GM18861 (cell line): Measurements from ENCODE around the gene TUBB1.
A peak's percentile ranks its signal among the peaks of the same experiment; 100 is the strongest.

Experiments used
- ATAC-seq: cut with Tn5 transposase; IDR thresholded peaks from one replicate; pipeline ENCODE4 v1.9.1; 2021; ENCODE audit not compliant: unreplicated experiment

Gene TUBB1

DNA sequence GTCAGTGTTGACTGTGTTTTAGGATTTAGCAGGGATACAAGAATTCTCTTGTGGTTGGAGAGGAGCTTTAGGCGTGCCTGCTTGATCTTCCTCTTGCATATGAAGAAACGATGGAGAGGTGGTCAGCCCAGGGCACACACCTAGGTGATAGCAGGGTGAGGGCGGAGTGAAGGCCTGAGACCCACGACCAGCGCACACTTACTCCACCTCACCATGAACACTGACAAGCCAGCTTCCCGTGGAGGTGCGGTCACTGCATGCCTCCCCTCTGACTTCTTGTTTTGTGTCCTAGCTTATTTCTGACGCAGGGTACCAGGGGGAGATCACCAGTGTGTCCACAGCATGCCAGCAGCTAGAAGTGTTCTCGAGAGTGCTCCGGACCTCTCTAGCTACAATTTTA lies 30.0 kb upstream of the TUBB1 start:
- ATAC-seq = no peak

DNA sequence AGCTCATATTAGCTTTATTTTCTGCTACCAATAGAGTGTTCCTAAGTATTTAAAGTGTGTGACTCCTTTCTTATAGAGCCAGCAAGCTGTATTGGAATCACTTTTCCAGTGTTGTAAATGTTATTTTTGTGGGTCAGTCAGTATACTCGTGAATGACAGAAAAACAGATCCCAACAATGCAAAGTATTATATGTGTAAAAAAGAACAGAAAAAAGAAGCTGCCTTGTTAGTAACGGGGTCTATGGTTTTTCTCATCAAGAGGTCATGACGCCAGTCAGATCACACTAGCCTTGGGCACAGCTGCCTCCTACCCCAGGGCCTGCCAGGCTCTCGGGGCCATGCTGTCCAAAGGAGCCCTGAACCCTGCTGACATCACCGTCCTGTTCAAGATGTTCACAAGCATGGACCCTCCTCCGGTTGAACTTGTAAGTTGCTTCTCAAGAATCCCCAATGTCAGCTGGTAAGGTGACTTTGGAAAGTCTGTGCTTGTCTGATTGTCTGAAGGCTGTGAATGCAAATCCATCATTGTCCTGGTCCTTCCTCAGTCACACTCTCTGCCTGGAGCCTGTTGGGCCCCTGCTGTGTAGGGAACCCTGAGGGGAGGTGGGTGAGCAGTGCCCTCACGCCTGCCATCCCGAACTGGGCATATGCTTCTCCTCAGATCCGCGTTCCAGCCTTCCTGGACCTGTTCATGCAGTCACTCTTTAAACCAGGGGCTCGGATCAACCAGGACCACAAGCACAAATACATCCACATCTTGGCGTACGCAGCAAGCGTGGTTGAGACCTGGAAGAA lies 28.4 kb upstream of the TUBB1 start:
- no peak for ATAC-seq

DNA sequence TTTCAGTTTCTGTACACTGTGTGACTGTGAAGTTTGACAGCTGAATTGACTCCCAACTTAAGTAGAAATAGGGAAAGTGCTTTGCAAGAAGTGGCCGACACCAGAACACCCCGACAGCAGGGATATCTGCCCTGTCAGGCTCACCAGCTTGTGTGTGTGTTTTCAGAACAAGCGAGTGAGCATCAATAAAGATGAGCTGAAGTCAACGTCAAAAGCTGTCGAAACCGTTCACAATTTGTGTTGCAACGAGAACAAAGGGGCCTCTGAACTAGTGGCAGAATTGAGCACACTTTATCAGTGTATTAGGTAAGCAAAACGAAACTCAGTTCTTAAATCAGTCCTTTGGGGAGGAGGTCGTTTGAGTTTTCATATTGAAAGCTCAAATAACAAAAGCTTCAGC lies 27.5 kb upstream of the TUBB1 start:
- no peak for ATAC-seq

DNA sequence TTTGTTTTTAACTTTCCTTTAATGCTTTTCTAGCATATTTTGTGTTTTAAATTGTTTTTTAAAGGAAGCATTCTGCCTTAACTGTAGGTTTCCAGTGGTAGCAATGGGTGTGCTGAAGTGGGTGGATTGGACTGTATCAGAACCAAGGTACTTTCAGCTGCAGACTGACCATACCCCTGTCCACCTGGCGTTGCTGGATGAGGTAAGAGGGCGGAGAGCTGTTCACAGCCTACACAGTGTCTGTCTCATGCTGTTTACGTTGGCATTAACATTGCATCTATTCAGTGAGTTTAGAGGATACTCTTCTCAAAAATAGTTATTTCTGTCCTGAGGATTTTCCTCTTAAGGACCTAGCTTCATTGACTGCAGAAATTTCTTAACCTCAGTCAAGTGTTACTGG lies 26.3 kb upstream of the TUBB1 start:
- no peak for ATAC-seq

DNA sequence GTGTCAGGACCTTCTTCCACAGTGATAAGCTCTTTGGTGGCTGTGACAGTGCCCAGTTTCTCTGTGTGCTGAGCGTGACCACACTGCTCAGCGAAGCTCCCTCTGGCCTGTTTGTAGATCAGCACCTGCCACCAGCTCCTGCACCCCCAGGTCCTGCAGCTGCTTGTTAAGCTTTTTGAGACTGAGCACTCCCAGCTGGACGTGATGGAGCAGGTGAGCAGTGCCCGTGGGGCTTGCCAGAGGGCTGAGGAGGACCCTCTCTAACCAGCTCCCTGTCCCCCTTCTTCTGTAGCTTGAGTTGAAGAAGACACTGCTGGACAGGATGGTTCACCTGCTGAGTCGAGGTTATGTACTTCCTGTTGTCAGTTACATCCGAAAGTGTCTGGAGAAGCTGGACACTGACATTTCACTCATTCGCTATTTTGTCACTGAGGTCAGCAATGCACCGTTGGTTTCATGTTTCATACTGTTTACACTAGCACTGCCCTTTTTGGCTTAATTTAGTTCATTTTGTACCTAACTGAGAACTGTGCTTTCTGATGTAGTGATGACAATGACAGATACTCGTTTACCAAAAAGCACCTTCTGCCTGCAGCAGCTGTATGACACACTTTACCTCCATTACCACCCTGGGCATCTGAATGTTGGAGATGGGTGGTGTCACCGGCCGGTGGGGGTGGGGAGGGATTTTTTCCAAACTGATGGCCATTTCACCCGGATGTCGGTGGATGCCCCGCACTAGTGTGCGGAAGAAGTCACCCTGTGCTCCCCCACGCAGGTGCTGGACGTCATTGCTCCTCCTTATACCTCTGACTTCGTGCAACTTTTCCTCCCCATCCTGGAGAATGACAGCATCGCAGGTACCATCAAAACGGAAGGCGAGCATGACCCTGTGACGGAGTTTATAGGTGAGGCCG lies 25.6 kb upstream of the TUBB1 start:
- peak; percentile 53 for ATAC-seq

DNA sequence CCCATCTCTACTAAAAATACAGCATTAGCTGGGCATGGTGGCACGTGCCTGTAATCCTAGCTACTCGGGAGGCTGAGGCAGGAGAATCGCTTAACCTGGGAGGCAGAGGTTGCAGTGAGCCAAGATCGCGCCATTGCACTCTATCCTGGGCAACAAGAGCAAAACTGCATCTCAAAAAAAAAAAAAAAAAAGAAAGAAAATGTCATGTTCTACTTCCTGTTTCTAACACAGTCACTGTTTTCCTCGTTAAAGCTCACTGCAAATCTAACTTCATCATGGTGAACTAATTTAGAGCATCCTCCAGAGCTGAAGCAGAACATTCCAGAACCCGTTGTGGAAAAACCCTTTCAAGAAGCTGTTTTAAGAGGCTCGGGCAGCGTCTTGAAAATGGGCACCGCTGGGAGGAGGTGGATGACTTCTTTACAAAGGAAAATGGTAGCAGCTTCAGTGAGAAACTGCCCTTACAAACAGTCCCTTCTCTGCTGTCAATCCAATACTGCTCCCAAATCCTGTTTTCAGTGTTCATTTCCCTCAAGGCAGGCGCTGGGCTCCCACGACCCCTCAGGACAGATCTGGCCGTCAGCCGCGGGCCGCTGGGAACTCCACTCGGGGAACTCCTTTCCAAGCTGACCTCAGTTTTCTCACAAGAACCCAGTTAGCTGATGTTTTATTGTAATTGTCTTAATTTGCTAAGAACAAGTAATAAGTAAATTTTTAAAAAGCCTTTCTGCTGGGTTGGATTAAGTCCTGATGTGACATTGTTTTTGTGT lies 24.7 kb upstream of the TUBB1 start:
- ATAC-seq = no peak

DNA sequence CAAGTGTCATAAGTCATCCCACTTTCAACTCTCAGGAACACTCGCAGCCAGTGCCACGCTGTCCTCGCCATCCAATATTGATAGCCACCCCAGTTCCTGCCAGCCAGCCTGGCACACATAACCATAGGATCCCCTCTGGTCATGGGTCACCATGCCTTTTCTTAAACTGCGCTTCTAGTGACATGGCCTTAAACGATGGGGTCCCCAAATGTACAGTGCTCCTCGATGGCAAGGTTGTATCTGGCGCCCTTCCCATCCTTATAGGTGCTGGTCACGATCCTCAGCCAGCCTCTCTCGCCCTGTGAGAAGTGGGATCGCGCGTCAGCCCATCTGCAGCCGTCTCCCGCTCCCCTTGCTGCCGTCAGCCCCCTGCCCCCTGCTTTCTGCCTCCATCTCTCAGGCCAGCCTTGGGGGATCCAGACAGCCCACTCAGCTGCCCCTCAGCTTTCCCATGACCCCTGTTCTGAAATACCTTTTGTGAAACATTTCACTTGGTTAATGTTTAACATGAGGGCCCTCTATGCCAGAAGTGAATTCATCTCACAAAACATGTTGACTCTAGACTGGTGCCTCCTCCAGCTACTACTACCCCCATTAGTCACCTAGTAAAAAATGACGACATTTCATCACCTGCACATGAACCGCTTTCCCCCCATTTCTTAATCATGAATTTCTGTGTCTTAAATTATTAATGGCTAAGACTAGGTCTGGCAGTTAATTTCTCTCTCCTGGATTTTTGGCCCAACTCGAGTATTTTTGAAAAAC lies 23.6 kb upstream of the TUBB1 start:
- ATAC-seq = no peak

DNA sequence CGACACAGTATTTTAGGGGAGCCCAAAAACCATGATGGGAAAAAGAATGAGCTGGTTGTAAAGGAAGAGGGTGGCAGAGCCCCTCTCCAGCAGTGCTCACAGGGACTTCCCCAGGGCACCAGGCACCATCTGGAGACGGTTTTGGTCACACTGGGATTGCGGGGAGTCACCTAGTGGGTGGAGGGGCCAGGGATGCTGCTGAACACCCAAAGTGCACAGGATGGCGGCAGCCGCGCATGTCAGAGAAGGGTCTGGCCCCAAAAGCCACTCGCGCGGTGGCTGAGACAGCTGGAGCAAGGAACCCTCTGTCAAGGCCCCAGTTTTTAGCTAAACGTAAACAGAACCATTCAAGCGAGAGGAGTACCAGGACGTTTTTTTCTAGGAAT lies 23.0 kb upstream of the TUBB1 start:
- no peak for ATAC-seq

DNA sequence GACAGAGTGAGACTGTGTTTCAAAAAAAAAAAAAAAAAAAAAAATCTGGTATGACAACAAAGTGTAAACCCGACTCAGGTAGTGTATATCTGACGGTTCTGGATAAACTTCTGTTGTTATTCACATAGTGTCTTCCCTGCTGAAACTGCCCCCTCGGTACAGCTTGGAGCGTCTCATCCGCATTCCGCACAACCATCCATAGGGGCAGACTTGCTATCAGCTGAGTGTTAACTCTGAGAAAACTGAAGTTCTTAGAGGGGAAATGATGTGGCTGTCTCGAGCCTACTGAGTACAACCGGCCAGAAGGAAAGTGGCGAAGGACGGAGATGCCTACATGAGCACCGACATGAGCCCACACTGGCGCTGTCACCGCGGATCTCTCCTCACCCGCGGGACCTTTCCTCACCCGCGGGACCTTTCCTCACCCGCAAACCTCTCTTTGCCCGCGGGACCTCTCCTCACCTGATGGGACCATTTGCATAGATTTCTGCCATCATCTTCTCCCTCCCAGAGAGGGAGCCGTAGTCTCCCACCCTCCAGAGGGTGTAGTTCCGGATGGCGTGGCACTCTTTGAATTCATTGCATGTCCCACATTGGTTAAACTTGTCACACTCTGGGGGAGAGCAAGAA lies 22.0 kb upstream of the TUBB1 start:
- no peak for ATAC-seq

DNA sequence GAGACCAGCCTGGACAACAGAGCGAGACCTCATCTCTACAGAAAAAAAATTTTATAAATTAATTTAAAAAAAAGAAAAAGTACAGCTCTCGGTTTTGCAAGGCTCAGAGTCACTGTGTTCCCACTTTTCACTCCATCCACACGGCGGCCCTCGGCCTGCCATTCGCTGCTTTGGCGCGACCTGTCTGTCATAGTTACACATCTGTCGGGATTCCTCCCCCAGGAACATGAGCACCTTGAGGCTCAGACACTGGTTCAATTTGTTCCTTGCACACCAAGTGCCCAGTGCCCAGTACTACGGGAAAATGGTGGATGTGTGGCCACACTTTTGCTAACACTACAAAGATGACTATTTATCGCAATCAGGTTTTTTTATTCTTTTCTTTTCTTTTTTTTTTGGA lies 20.6 kb upstream of the TUBB1 start:
- no peak for ATAC-seq

DNA sequence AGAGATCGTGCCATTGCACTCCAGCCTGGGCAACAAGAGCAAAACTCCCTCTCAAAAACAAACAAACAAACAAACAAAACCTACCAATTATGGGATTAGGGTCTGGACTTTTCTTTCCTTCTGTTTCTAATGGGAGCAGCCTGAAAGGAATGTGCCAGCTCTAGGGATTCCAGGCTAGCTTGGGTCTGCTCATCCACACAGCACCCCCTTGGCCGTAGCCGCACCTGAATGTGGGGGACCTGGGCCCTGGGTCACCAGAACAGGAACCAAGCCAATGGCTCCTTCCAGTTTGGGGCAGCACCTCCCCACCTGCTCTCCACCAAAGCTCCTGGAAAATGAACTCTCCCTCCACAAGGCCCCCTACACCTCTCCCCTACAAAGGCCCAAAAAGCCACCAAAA lies 18.9 kb upstream of the TUBB1 start:
- ATAC-seq = no peak

DNA sequence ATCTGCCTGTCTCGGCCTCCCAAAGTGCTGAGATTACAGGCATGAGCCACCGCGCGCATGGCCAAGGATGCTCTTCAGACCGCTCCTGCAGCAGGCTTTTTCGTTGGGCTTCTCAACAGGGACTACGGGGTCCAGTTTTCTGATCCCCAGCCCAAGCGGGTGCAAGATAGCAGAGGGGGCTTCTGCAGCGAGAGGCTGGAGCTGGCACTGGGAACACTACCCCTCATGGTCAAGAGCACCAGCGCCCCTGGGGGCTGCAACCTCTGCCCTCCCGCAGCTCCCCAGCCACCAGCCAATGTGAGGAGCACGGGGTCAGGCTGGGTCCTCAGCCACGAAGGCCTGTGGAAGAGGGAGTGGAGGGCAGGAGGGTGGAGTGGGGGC lies 18.2 kb upstream of the TUBB1 start:
- no peak for ATAC-seq

DNA sequence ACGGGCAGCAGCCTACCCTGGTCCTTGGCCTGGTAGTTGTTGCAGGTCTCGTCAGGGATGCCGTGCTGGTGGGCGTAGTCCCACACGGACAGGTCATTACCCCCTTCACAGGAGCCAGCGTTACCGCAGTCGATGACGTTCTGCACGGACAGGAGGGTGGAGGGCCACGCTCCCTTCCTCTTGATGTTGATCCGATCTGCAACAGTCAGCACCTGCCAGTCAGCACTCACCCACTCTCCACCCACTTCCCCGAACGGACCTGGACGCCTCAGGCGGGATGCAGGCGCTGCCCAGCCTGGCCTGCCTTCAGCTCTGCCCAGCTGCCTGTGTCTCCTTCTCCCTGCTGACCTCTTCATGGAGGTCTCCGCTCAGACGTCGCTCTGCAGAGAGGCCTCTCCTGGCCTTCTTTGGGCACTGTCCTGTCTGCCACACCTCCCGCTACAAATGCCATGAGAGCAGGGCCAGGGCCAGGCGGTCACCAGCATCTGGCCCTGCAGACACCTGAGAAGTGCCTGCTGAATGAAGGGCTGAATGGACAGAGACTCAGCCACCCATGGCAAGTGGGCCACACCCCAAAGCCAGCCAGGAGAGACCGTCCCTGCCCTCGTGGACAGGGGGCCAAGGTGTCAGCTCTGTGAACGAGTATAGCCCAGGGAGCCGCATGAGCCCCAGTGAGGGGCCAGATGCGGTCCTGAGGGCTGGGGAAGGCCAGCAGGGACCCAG lies 17.6 kb upstream of the TUBB1 start:
- no peak for ATAC-seq

DNA sequence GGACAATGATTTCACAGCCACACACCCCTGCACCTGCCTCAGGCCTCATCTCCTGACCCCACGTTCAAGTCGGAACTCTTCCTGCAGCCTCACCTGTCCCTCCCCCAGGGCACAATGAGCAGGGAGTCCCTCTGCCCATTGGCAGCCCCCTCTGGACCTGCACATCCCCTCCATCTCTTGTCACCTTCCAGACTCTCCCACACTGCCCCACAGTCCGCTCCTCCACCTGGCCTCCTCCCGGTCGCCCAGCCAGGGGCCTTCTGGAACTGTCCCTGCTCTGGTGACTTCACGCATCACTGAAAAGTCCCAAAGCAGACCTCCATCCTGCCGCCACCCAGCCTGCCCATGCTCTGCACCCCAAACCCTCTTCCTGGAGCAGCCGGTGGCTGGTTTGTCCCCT lies 16.8 kb upstream of the TUBB1 start:
- no peak for ATAC-seq

DNA sequence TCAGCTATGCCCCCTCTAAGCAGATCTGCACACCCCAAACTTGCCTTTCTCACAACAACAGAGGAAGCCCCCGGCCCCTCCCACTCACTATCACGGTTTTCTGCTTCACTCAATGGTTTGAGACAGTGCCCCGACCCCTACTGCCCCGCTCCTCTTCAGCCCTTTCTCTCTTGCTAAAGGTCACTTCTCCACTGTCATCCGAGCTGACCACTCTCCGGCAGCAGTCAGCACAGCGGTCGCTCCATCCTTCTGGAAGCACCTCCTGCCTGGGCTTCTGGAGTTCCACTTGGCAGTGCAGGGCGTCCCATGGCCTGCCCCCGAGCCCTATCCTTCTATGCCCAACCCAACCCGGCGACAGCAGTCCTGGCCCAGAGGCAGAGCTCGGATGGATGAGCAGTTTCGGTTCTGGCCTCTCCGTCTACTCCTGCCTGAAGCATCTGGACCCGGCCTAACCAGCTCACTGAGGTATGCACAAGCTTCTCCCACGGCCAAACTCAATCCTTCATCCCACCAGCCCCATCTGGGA lies 16.3 kb upstream of the TUBB1 start:
- no peak for ATAC-seq

DNA sequence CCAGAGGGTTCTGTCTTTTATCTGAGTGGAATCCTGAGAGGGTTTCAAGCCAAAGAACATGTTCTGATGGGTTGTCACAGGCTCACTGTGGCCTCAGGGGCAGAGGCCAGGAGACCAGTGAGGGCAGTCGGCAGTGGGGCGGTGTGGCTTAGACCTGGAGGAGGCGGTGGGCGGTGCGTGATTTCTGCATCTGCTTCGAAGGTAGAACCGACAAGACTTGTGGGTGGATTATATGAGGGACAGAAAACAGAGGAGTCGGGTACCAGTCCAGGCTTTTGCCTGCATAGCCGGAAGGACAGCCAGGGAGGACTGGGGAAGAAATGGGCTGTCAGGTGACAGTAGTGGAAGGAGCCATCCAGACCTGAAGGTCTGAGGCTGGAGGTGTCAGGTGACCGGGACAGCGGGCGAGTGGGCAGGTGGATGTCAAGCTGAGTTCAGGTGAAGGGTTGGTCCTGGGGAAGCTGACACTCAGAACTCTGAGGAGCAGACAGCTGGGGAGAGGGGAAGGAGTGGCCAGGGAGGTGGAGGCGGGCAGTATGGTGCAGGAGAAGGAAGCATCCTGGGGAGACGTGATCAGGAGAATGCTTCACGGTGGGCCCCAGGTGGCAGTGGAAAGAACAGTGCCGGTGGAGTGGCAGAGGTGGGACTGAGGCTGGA lies 15.3 kb upstream of the TUBB1 start:
- no peak for ATAC-seq

DNA sequence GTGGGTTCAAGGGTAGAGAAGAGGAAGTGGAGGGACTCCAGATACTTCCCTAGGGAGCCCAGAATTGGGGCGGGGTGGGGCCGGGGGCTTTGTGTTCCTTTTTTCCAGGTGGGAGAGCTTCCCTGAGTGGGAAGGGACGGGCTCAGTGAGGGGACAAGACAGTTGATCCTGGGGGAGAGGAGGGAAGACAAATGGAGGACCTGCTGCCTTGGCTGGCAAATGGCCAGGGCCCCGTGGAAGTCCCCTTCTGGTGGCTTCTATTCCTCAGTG lies 14.8 kb upstream of the TUBB1 start:
- no peak for ATAC-seq

DNA sequence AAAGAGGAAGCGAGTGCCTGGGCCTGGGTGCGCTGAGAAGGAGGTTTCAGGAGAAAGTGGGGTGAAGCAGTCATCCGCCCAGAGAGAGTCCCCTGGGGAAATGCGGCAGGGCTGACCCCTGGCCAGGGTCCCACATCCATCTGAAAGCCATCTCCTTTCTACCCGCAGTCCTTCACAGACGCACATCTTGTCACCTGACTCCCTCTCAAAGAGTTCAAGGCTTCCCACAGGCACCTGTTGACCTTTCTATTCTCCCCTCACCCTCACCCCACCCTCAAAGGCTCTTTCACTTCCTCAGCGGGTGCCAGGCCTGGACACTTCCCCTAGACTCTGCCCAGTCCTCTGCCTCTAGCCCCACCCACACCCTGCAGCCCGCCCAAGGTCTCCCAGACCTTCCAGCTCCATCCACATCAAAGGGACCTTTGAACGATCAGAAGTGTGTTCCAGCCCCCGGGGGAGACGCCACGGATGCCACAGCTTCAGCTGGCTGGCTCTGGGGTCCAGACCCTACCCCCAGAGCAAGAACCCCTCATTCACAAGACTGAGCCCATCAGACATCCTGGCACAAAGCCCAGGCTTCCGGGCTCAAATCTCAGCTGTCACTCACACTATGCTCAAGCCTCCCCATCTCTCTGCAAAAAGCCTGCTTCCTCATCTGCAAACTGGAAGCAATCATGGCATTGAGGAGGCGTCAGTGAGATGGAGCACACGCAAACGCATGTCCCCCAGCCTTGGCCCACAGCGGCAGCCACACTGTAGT lies 14.3 kb upstream of the TUBB1 start:
- ATAC-seq = peak; percentile 61
